ENCODE data around the gene MBD6.

The MBD6 gene

DNA sequence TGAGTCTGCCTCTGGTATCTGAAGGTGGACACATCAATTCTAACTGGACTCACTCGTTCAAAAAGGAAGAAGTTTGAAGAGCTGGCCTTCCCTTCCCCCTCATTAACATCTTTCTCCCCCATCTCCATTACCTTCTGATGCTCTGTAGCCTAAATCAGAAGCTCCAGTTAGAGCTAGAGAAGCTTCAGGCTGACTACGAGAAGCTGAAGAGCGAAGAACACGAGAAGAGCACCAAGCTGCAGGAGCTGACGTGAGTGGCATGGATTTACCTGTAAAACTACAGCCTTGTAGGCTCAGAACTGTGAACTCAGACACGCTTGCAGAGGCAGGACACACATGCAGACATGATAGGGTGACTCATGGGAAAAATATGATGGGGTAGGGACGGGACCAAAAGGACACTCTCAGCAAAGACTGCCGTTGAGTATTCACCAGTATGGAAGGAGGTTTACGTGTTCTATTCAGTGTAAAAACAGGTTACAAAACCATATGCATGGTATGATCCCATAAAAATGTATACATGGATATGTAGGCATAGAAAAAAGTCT is 54.1 kb downstream of the MBD6 start:
- DNase-seq (ENCODE audit: low spot score): no peak

DNA sequence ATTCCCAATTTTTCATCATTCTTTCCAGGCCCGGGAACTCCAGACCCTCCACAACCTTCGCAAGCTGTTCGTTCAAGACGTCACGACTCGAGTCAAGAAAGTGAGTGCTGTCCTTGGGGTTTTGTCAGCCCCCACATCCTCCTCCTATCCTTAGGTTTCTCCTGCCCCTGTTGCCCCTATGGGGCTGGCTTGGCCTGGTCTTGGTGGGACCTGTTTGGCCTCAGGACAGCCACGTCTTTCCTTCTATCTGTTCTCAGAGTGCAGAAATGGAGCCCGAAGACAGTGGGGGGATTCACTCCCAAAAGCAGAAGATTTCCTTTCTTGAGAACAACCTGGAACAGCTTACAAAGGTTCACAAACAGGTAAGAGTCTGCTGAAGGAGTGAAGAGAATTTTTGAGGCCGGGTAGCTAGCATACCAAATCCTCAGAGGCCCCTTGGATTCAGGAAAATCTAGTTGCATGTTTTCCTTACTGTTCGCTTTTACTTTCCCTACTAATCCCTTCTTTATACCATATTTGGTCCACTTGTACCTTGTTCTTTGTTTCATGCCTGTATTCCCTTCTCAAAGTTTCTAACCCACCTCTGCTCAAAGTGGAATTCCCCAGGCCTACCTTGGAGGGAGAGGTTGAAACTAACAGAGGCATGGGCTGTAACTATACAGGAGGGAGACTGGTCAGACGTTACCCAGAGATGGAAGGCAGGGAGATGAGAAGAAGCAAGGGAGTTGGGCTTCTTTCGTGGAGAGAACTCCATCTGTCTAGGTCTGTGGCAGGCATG is 55.5 kb downstream of the MBD6 start:
- DNase-seq (ENCODE audit: low spot score): no peak

DNA sequence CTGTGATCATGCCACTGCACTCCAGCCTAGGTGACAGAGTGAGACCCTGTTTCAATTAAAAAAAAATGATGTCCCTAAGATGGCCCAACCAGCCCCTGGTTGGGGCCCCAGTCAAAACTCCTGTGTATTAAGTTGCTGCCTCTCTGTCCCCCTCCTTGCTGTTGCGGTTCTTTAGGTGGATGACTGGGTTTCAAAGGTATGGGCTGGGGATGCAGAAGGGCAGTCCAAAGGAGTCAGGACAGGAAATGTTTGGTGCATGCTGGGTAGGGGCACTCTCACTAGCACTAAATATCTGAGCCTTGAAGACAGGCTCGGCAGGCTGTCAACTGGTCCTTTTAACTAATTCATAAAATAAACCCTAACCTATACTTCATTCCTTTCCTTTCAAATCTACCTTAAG is 56.4 kb downstream of the MBD6 start:
- DNase-seq (ENCODE audit: low spot score): no peak
